Stimulated activated naive B cell treated with anti-CD40 and anti-IgM and Interleukin-4, amounts not matched to agents 10 μg/mL and 1 μg/mL and 100 μg/mL, for 72 hours (primary cell): ENCODE measurements around the gene ROCK2.

Experiments
- ATAC-seq, 2 donors: fragments of 150-1000 bp; cut with Tn5 transposase; replicated peaks; 2 replicates each; pipeline ENCODE4 v1.10.0; 2021; ENCODE audit warnings: moderate library complexity in 1 of 2
- DNase-seq: peaks from one replicate; pipeline ENCODE4 v3.0.0; 2021
- H3K27ac Mint-ChIP-seq: one replicate; pipeline ENCODE4 v1.8.0; 2022; ENCODE audit warnings: mild to moderate bottlenecking, mixed read lengths
- H3K27me3 Mint-ChIP-seq, 2 donors: one replicate each; pipeline ENCODE4 v1.8.0; 2022; ENCODE audit warnings: mixed read lengths in 2 of 2
- H3K36me3 Mint-ChIP-seq, 2 donors: one replicate each; pipeline ENCODE4 v1.8.0; 2022; ENCODE audit warnings: mixed read lengths in 2 of 2, mild to moderate bottlenecking in 1 of 2
- H3K4me1 Mint-ChIP-seq, 2 donors: one replicate each; pipeline ENCODE4 v1.8.0; 2022; ENCODE audit warnings: mixed read lengths in 2 of 2, mild to moderate bottlenecking in 1 of 2
- H3K4me3 Mint-ChIP-seq, 2 donors: one replicate each; pipeline ENCODE4 v1.8.0; 2022; ENCODE audit warnings: mild to moderate bottlenecking in 2 of 2, mixed read lengths in 2 of 2, moderate library complexity in 1 of 2
- H3K9me3 Mint-ChIP-seq, 2 donors: one replicate each; pipeline ENCODE4 v1.8.0; 2022; ENCODE audit warnings: mixed read lengths in 2 of 2, mild to moderate bottlenecking in 1 of 2

Gene ROCK2

GRCh38 chr2:11298592-11298991 lies 45.8 kb downstream of the ROCK2 start:
- Mint-ChIP-seq H3K36me3 (no peaks in the 10 kb centered on the region), H3K9me3 (no peaks in the 10 kb centered on the region), H3K27me3 (no peaks in the 10 kb centered on the region)

GRCh38 chr2:11296401-11296800 lies 48.0 kb downstream of the ROCK2 start:
- Mint-ChIP-seq H3K4me1 (peaks cover 8 to 15% of the 10 kb centered on the region in 2 donors), H3K36me3 (no peaks in the 10 kb centered on the region), H3K4me3 (no peak overlapping the region), H3K27me3 (no peaks in the 10 kb centered on the region), H3K27ac (no peak overlapping the region), H3K9me3 (peaks cover 0 to 3% of the 10 kb centered on the region in 2 donors)
- DNase-seq, result no peak
- no peak for ATAC-seq

More at GRCh38 chr2:11298592-11298991, 45.8 kb downstream of the ROCK2 start:
- H3K4me3 Mint-ChIP-seq, result no peak overlapping the region
- no peak overlapping the region for H3K27ac Mint-ChIP-seq
- ATAC-seq, result no peak
- H3K4me1 Mint-ChIP-seq, result peaks cover 1 to 5% of the 10 kb centered on the region in 2 donors
- no peak for DNase-seq

- DNase-seq (no peak), ATAC-seq (no peak)
- peaks cover 0 to 3% of the 10 kb centered on the region in 2 donors for H3K9me3 Mint-ChIP-seq
- H3K27ac Mint-ChIP-seq, result no peak overlapping the region
- peaks cover 15 to 33% of the 10 kb centered on the region in 2 donors for H3K4me1 Mint-ChIP-seq
- H3K27me3 Mint-ChIP-seq, result no peaks in the 10 kb centered on the region
- no peaks in the 10 kb centered on the region for H3K36me3 Mint-ChIP-seq
- H3K4me3 Mint-ChIP-seq, result no peak overlapping the region
Measured at GRCh38 chr2:11292464-11293255, 51.8 kb downstream of the ROCK2 start.

- no peak for ATAC-seq
- H3K9me3 Mint-ChIP-seq, result peaks cover 0 to 3% of the 10 kb centered on the region in 2 donors
- peaks cover 16 to 28% of the 10 kb centered on the region in 2 donors for H3K4me1 Mint-ChIP-seq
- no peak overlapping the region for H3K27ac Mint-ChIP-seq
- H3K4me3 Mint-ChIP-seq, result no peak overlapping the region
- no peaks in the 10 kb centered on the region for H3K27me3 Mint-ChIP-seq
- H3K36me3 Mint-ChIP-seq, result peaks cover 5 to 7% of the 10 kb centered on the region in 2 donors
- no peak for DNase-seq
Measured at GRCh38 chr2:11290713-11291112, 53.7 kb downstream of the ROCK2 start.

GRCh38 chr2:11290211-11290610 lies 54.2 kb downstream of the ROCK2 start:
- no peaks in the 10 kb centered on the region for H3K27me3 Mint-ChIP-seq
- ATAC-seq (no peak), DNase-seq (no peak)
- H3K4me1 Mint-ChIP-seq, result peaks cover 16 to 28% of the 10 kb centered on the region in 2 donors
- peaks cover 0 to 3% of the 10 kb centered on the region in 2 donors for H3K9me3 Mint-ChIP-seq
- H3K36me3 Mint-ChIP-seq, result peaks cover 9 to 12% of the 10 kb centered on the region in 2 donors
- H3K4me3 Mint-ChIP-seq, result no peak overlapping the region
- peak overlapping the region; percentile 28 for H3K27ac Mint-ChIP-seq

GRCh38 chr2:11288431-11288830 lies 56.0 kb downstream of the ROCK2 start:
- Mint-ChIP-seq H3K27me3 (no peaks in the 10 kb centered on the region), H3K4me3 (no peak overlapping the region), H3K4me1 (peaks cover 16 to 28% of the 10 kb centered on the region in 2 donors), H3K9me3 (peaks cover 4 to 5% of the 10 kb centered on the region in 2 donors), H3K27ac (no peak overlapping the region), H3K36me3 (peaks cover 22 to 25% of the 10 kb centered on the region in 2 donors)
- ATAC-seq (no peak), DNase-seq (no peak)

- Mint-ChIP-seq H3K4me1 (peaks cover 11 to 19% of the 10 kb centered on the region in 2 donors), H3K36me3 (peaks cover 32 to 35% of the 10 kb centered on the region in 2 donors), H3K27ac (no peak overlapping the region), H3K4me3 (no peak overlapping the region), H3K9me3 (peaks cover 2 to 4% of the 10 kb centered on the region in 2 donors), H3K27me3 (no peaks in the 10 kb centered on the region)
- DNase-seq (no peak), ATAC-seq (no peak)
Measured at GRCh38 chr2:11286749-11287148, 57.7 kb downstream of the ROCK2 start.

- Mint-ChIP-seq H3K9me3 (peaks cover 2 to 4% of the 10 kb centered on the region in 2 donors), H3K27me3 (no peaks in the 10 kb centered on the region), H3K4me1 (peaks cover 9 to 19% of the 10 kb centered on the region in 2 donors), H3K36me3 (peaks cover 35 to 40% of the 10 kb centered on the region in 2 donors), H3K4me3 (no peak overlapping the region), H3K27ac (no peak overlapping the region)
- ATAC-seq (no peak), DNase-seq (no peak)
Measured at GRCh38 chr2:11286323-11286722, 58.1 kb downstream of the ROCK2 start.

- Mint-ChIP-seq H3K4me1 (peaks cover 9 to 20% of the 10 kb centered on the region in 2 donors), H3K27ac (no peak overlapping the region), H3K9me3 (peaks cover 2 to 4% of the 10 kb centered on the region in 2 donors), H3K36me3 (peaks cover 37 to 43% of the 10 kb centered on the region in 2 donors), H3K4me3 (no peak overlapping the region), H3K27me3 (no peaks in the 10 kb centered on the region)
- ATAC-seq (no peak), DNase-seq (no peak)
Measured at GRCh38 chr2:11285499-11285898, 58.9 kb downstream of the ROCK2 start.

GRCh38 chr2:11281186-11281585 lies 63.2 kb downstream of the ROCK2 start:
- H3K4me1 Mint-ChIP-seq, result peaks cover 12 to 22% of the 10 kb centered on the region in 2 donors
- ATAC-seq (no peak), DNase-seq (no peak)
- H3K9me3 Mint-ChIP-seq, result peaks cover 4 to 7% of the 10 kb centered on the region in 2 donors
- H3K36me3 Mint-ChIP-seq, result peaks cover 45 to 63% of the 10 kb centered on the region in 2 donors
- H3K4me3 Mint-ChIP-seq, result no peak overlapping the region
- H3K27me3 Mint-ChIP-seq, result no peaks in the 10 kb centered on the region
- no peak overlapping the region for H3K27ac Mint-ChIP-seq

GRCh38 chr2:11280713-11281112 lies 63.7 kb downstream of the ROCK2 start:
- Mint-ChIP-seq H3K4me1 (peaks cover 14 to 27% of the 10 kb centered on the region in 2 donors), H3K4me3 (no peak overlapping the region), H3K27ac (no peak overlapping the region), H3K36me3 (peaks cover 43 to 60% of the 10 kb centered on the region in 2 donors), H3K9me3 (peaks cover 4 to 7% of the 10 kb centered on the region in 2 donors), H3K27me3 (no peaks in the 10 kb centered on the region)
- DNase-seq, result no peak
- ATAC-seq, result no peak

GRCh38 chr2:11279398-11279797 lies 65.0 kb downstream of the ROCK2 start:
- H3K4me1 Mint-ChIP-seq, result peaks cover 17 to 33% of the 10 kb centered on the region in 2 donors
- H3K27ac Mint-ChIP-seq, result no peak overlapping the region
- DNase-seq (no peak), ATAC-seq (no peak)
- H3K36me3 Mint-ChIP-seq, result peaks cover 34 to 53% of the 10 kb centered on the region in 2 donors
- H3K4me3 Mint-ChIP-seq, result no peak overlapping the region
- peaks cover 0 to 7% of the 10 kb centered on the region in 2 donors for H3K9me3 Mint-ChIP-seq
- H3K27me3 Mint-ChIP-seq, result no peaks in the 10 kb centered on the region

- Mint-ChIP-seq H3K27ac (no peak overlapping the region), H3K9me3 (peaks cover 0 to 4% of the 10 kb centered on the region in 2 donors), H3K4me1 (peaks cover 22 to 41% of the 10 kb centered on the region in 2 donors), H3K4me3 (no peak overlapping the region), H3K36me3 (peaks cover 25 to 55% of the 10 kb centered on the region in 2 donors), H3K27me3 (no peaks in the 10 kb centered on the region)
- ATAC-seq (no peak), DNase-seq (no peak)
Measured at GRCh38 chr2:11278219-11278618, 66.2 kb downstream of the ROCK2 start.

GRCh38 chr2:11275910-11276309 lies 68.5 kb downstream of the ROCK2 start:
- peaks cover 20 to 48% of the 10 kb centered on the region in 2 donors for H3K36me3 Mint-ChIP-seq
- no peak overlapping the region for H3K4me3 Mint-ChIP-seq
- no peak overlapping the region for H3K27ac Mint-ChIP-seq
- peaks cover 0 to 4% of the 10 kb centered on the region in 2 donors for H3K9me3 Mint-ChIP-seq
- no peaks in the 10 kb centered on the region for H3K27me3 Mint-ChIP-seq
- no peak for ATAC-seq
- peaks cover 22 to 42% of the 10 kb centered on the region in 2 donors for H3K4me1 Mint-ChIP-seq
- DNase-seq, result no peak

GRCh38 chr2:11270891-11271290 lies 73.5 kb downstream of the ROCK2 start:
- peaks cover 4 to 12% of the 10 kb centered on the region in 2 donors for H3K9me3 Mint-ChIP-seq
- H3K27me3 Mint-ChIP-seq, result no peaks in the 10 kb centered on the region
- H3K27ac Mint-ChIP-seq, result no peak overlapping the region
- peaks cover 31 to 52% of the 10 kb centered on the region in 2 donors for H3K36me3 Mint-ChIP-seq
- no peak for DNase-seq
- ATAC-seq, result peak; percentile 89 to 97
- H3K4me1 Mint-ChIP-seq, result peaks cover 17 to 31% of the 10 kb centered on the region in 2 donors
- H3K4me3 Mint-ChIP-seq, result no peak overlapping the region
